GM23338 (cell line): ENCODE data around the gene RPL28. TPM values are rescaled to one million over a fixed set of nuclear protein-coding genes. Genes with fewer than 3 reads are reported as not detected.

ENCODE experiments used
- ATAC-seq: fragments of 200-7000 bp; cut with Tn5 transposase; 3 replicates; pipeline ENCODE4 v1.9.1; 2020
- DNase-seq: peaks from one replicate; pipeline ENCODE4 v3.0.0-alpha.2; 2015; ENCODE audit warnings: low spot score
- H2AFZ ChIP-seq: fragments of 200-600 bp; sonication (generic); 2 replicates; pipeline ENCODE4 v1.8.0; 2016; ENCODE audit warnings: antibody characterized with exemption, mild to moderate bottlenecking, moderate library complexity
- H3F3A ChIP-seq: fragments of 200-600 bp; sonication (generic); replicated peaks from 2 replicates; pipeline ENCODE4 v1.8.0; 2017; ENCODE audit warnings: antibody characterized with exemption, mixed run types, low read depth
- H3K27ac ChIP-seq: fragments of 200-600 bp; sonication (generic); 2 replicates; pipeline ENCODE4 v1.6.1; 2016; ENCODE audit warnings: low read depth
- H3K27me3 ChIP-seq: fragments of 200-600 bp; sonication (generic); 2 replicates; pipeline ENCODE4 v1.8.0; 2016; ENCODE audit warnings: mild to moderate bottlenecking, mixed run types, moderate library complexity; ENCODE audit not compliant: insufficient read depth
- H3K36me3 ChIP-seq: fragments of 200-600 bp; sonication (generic); 2 replicates; pipeline ENCODE4 v1.8.0; 2016; ENCODE audit warnings: mild to moderate bottlenecking; ENCODE audit not compliant: insufficient read depth
- H3K4me1 ChIP-seq: fragments of 200-600 bp; sonication (generic); 2 replicates; pipeline ENCODE4 v1.8.0; 2016; ENCODE audit warnings: mild to moderate bottlenecking, moderate library complexity; ENCODE audit not compliant: insufficient read depth
- H3K4me2 ChIP-seq: fragments of 200-600 bp; sonication (generic); 2 replicates; pipeline ENCODE4 v1.7.1; 2017; ENCODE audit warnings: mixed run types
- H3K4me3 ChIP-seq: fragments of 200-600 bp; sonication (generic); 2 replicates; pipeline ENCODE4 v1.6.1; 2016; ENCODE audit warnings: mixed run types
- H3K79me2 ChIP-seq: fragments of 200-600 bp; sonication (generic); replicated peaks from 2 replicates; pipeline ENCODE4 v1.8.0; 2017; ENCODE audit warnings: mild to moderate bottlenecking; ENCODE audit not compliant: insufficient read depth
- H3K9me2 ChIP-seq: fragments of 200-600 bp; sonication (generic); 2 replicates; pipeline ENCODE4 v1.8.0; 2017; ENCODE audit not compliant: insufficient read depth
- H4K20me1 ChIP-seq: fragments of 200-600 bp; sonication (generic); replicated peaks from 2 replicates; pipeline ENCODE4 v1.8.0; 2017; ENCODE audit warnings: mild to moderate bottlenecking; ENCODE audit not compliant: insufficient read depth
- H3K27ac Mint-ChIP-seq: 2 replicates; pipeline ENCODE4 v1.8.0; 2020; ENCODE audit warnings: inconsistent platforms, mild to moderate bottlenecking, moderate library complexity, mixed read lengths
- H3K27me3 Mint-ChIP-seq: 3 replicates; pipeline ENCODE4 v1.8.0; 2022; ENCODE audit warnings: low read depth, mild to moderate bottlenecking, moderate library complexity, mixed read lengths, inconsistent platforms; ENCODE audit not compliant: insufficient read depth, poor library complexity
- H3K36me3 Mint-ChIP-seq: 3 replicates; pipeline ENCODE4 v1.8.0; 2021; ENCODE audit warnings: low read depth, mild to moderate bottlenecking, inconsistent platforms, moderate library complexity, mixed read lengths
- H3K4me1 Mint-ChIP-seq: 3 replicates; pipeline ENCODE4 v1.8.0; 2020; ENCODE audit warnings: mild to moderate bottlenecking, inconsistent platforms, mixed read lengths
- H3K4me3 Mint-ChIP-seq: 3 replicates; pipeline ENCODE4 v1.8.0; 2021; ENCODE audit warnings: moderate library complexity, mild to moderate bottlenecking, inconsistent platforms, mixed read lengths
- H3K9me3 Mint-ChIP-seq: 3 replicates; pipeline ENCODE4 v1.8.0; 2020; ENCODE audit warnings: moderate library complexity, mild to moderate bottlenecking, inconsistent platforms, mixed read lengths
- JUNB ChIP-seq: IDR thresholded peaks from one replicate; pipeline ENCODE4 v1.6.1; 2016; ENCODE audit warnings: antibody characterized with exemption; ENCODE audit not compliant: unreplicated experiment
- NANOG ChIP-seq: IDR thresholded peaks from 2 replicates; pipeline ENCODE4 v1.6.1; 2016; ENCODE audit warnings: antibody characterized with exemption, borderline replicate concordance
- POLR2AphosphoS5 ChIP-seq: IDR thresholded peaks from 2 replicates; pipeline ENCODE4 v1.6.1; 2016; ENCODE audit warnings: antibody characterized with exemption, low read depth
- ZNF114 ChIP-seq: fragments of 250-450 bp; sonication (Bioruptor Pico); IDR thresholded peaks from 2 replicates; pipeline ENCODE4 v1.5.0; 2020; ENCODE audit warnings: mild to moderate bottlenecking, moderate library complexity
- ZNF331 ChIP-seq: fragments of 250-450 bp; sonication (Bioruptor Pico); IDR thresholded peaks from 2 replicates; pipeline ENCODE4 v1.5.0; 2020; ENCODE audit warnings: low read depth, mild to moderate bottlenecking, moderate library complexity
- polyA plus RNA-seq: library from polyadenylated mRNA; unstranded; fragments of >200 nt; fragmentation: Nextera tagmentation; extraction: Ambion mirVana; gene quantifications from 2 replicates; pipeline ENCODE4 v1.2.1, GENCODE V29; 2016
- total RNA-seq: library from RNA; depleted of rRNA; stranded (reverse); fragments of >200 nt; shearing (Covaris generic); gene quantifications from 2 replicates; pipeline ENCODE4 v1.2.3, GENCODE V29; 2014
- TF ChIP-seq, protein P1 (sequence below), 2 experiments: fragments of 200-600 bp in 1 of 2; sonication (generic) in 1 of 2; conservative IDR thresholded peaks; 2 replicates each; pipeline versions ENCODE4 v1.5.1 to v1.6.1; 2016 to 2017; ENCODE audit warnings: antibody characterized with exemption in 2 of 2, low read depth in 2 of 2, mild to moderate bottlenecking in 2 of 2, moderate library complexity in 1 of 2
- TF ChIP-seq, protein P2 (sequence below): fragments of 250-450 bp; sonication (Bioruptor Pico); IDR thresholded peaks from 2 replicates; pipeline ENCODE4 v1.5.0; 2020; ENCODE audit warnings: mild to moderate bottlenecking, moderate library complexity

RPL28 gene
- total and polyA plus RNA-seq, 2 experiments from 2014 or later: 737 to 1,528 TPM

DNA sequence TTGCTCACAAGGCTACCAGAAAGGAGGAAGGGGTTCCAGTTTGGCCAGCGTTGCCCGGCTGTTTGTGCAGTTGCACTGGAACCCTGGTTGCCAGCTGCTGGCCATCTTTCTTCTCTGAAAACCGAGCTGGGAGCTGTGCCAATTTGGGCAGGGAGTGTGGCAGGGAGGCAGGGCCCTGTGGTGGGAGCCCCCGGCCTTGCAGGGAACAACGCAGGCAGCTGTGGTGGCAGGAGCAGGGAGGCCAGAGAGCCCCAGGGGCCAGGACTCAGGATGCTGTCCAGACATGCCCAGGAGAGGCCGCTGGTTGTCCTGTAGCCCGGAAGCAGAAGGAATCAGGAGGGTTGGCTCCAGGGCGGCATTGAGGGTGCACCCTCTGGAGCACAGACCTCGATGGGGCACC lies 41.3 kb upstream of the RPL28 start:
- Histone ChIP-seq H3F3A (peaks cover 15% of the 10 kb centered on the region), H2AFZ (no peak overlapping the region), H4K20me1 (0 out of 2 replicates have a peak, but pooled peaks cover 3% of the 10 kb centered on the region), H3K4me1 (peaks cover 26% of the 10 kb centered on the region), H3K27ac (no peak overlapping the region), H3K79me2 (no peaks in the 10 kb centered on the region), H3K4me2 (no peak overlapping the region), H3K4me3 (no peak overlapping the region), H3K27me3 (no peaks in the 10 kb centered on the region), H3K36me3 (no peaks in the 10 kb centered on the region; the same call in 1 of the 2 replicates), H3K9me2 (no peaks in the 10 kb centered on the region)
- Mint-ChIP-seq H3K27ac (no peak overlapping the region), H3K36me3 (peaks cover 39% of the 10 kb centered on the region), H3K27me3 (peaks cover 27% of the 10 kb centered on the region), H3K9me3 (no peaks in the 10 kb centered on the region), H3K4me3 (no peak overlapping the region), H3K4me1 (peaks cover 33% of the 10 kb centered on the region)
- ATAC-seq (no peak), DNase-seq (no peak)
- TF ChIP-seq, protein P1, sequence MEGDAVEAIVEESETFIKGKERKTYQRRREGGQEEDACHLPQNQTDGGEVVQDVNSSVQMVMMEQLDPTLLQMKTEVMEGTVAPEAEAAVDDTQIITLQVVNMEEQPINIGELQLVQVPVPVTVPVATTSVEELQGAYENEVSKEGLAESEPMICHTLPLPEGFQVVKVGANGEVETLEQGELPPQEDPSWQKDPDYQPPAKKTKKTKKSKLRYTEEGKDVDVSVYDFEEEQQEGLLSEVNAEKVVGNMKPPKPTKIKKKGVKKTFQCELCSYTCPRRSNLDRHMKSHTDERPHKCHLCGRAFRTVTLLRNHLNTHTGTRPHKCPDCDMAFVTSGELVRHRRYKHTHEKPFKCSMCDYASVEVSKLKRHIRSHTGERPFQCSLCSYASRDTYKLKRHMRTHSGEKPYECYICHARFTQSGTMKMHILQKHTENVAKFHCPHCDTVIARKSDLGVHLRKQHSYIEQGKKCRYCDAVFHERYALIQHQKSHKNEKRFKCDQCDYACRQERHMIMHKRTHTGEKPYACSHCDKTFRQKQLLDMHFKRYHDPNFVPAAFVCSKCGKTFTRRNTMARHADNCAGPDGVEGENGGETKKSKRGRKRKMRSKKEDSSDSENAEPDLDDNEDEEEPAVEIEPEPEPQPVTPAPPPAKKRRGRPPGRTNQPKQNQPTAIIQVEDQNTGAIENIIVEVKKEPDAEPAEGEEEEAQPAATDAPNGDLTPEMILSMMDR (conservative IDR thresholded peaks at IDR 0.05; ENCODE audit: low read depth in 2 of 2): peak in 1 of 2 experiments; percentile 31; a peak in 2 of 4 replicates
- TF ChIP-seq POLR2AphosphoS5: no peak
- TF ChIP-seq NANOG: no peak
- TF ChIP-seq, protein P2, sequence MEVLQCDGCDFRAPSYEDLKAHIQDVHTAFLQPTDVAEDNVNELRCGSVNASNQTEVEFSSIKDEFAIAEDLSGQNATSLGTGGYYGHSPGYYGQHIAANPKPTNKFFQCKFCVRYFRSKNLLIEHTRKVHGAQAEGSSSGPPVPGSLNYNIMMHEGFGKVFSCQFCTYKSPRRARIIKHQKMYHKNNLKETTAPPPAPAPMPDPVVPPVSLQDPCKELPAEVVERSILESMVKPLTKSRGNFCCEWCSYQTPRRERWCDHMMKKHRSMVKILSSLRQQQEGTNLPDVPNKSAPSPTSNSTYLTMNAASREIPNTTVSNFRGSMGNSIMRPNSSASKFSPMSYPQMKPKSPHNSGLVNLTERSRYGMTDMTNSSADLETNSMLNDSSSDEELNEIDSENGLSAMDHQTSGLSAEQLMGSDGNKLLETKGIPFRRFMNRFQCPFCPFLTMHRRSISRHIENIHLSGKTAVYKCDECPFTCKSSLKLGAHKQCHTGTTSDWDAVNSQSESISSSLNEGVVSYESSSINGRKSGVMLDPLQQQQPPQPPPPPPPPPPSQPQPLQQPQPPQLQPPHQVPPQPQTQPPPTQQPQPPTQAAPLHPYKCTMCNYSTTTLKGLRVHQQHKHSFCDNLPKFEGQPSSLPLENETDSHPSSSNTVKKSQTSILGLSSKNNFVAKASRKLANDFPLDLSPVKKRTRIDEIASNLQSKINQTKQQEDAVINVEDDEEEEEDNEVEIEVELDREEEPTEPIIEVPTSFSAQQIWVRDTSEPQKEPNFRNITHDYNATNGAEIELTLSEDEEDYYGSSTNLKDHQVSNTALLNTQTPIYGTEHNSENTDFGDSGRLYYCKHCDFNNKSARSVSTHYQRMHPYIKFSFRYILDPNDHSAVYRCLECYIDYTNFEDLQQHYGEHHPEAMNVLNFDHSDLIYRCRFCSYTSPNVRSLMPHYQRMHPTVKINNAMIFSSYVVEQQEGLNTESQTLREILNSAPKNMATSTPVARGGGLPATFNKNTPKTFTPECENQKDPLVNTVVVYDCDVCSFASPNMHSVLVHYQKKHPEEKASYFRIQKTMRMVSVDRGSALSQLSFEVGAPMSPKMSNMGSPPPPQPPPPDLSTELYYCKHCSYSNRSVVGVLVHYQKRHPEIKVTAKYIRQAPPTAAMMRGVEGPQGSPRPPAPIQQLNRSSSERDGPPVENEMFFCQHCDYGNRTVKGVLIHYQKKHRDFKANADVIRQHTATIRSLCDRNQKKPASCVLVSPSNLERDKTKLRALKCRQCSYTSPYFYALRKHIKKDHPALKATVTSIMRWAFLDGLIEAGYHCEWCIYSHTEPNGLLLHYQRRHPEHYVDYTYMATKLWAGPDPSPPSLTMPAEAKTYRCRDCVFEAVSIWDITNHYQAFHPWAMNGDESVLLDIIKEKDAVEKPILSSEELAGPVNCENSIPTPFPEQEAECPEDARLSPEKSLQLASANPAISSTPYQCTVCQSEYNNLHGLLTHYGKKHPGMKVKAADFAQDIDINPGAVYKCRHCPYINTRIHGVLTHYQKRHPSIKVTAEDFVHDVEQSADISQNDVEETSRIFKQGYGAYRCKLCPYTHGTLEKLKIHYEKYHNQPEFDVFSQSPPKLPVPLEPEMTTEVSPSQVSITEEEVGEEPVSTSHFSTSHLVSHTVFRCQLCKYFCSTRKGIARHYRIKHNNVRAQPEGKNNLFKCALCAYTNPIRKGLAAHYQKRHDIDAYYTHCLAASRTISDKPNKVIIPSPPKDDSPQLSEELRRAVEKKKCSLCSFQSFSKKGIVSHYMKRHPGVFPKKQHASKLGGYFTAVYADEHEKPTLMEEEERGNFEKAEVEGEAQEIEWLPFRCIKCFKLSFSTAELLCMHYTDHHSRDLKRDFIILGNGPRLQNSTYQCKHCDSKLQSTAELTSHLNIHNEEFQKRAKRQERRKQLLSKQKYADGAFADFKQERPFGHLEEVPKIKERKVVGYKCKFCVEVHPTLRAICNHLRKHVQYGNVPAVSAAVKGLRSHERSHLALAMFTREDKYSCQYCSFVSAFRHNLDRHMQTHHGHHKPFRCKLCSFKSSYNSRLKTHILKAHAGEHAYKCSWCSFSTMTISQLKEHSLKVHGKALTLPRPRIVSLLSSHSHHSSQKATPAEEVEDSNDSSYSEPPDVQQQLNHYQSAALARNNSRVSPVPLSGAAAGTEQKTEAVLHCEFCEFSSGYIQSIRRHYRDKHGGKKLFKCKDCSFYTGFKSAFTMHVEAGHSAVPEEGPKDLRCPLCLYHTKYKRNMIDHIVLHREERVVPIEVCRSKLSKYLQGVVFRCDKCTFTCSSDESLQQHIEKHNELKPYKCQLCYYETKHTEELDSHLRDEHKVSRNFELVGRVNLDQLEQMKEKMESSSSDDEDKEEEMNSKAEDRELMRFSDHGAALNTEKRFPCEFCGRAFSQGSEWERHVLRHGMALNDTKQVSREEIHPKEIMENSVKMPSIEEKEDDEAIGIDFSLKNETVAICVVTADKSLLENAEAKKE: no peak
- no peak for TF ChIP-seq ZNF114 (CRISPR knock-in tag)
- TF ChIP-seq JUNB: no peak
- TF ChIP-seq ZNF331 (CRISPR knock-in tag): no peak
